Naive thymus-derived CD4-positive, alpha-beta T cell (primary cell): ENCODE data around the gene KRTAP12-3. TPM values are rescaled to one million over a fixed set of nuclear protein-coding genes. Genes with fewer than 3 reads are reported as not detected.
A peak's percentile ranks its signal among the peaks of the same experiment; 100 is the strongest.
"Not testable (repeated sequence)": the region's sequence is repeated elsewhere in the genome, so short reads cannot be mapped to it uniquely, and the experiment has no call there.

Source experiments
- ATAC-seq: fragments of 150-1000 bp; cut with Tn5 transposase; 2 replicates; pipeline ENCODE4 v1.10.0; 2021; ENCODE audit warnings: mild to moderate bottlenecking, moderate library complexity
- CTCF ChIA-PET: fragments of 350-600 bp; sonication (Branson Sonifier 250); formaldehyde crosslinking; loops from one replicate; lab custom pipeline; 2021; ENCODE audit warnings: antibody characterized with exemption; lab: Charles Lee
- POLR2A ChIA-PET: fragments of 350-600 bp; sonication (Branson Sonifier 250); formaldehyde crosslinking; loops from one replicate; lab custom pipeline; 2021; ENCODE audit warnings: antibody characterized with exemption, inconsistent platforms; lab: Charles Lee
- DNase-seq, 9 donors: peaks; one replicate each; pipeline versions ENCODE4 v3.0.0 to v3.0.0-alpha.2; 2020 to 2022; ENCODE audit warnings: mixed read lengths in 1 of 9
- H3K27ac ChIP-seq: one replicate; pipeline ENCODE4 v1.7.0; 2013; ENCODE audit warnings: mild to moderate bottlenecking, low read depth, low read length, moderate library complexity
- H3K27me3 ChIP-seq, 2 donors: one replicate each; pipeline ENCODE4 v1.7.0; 2013; ENCODE audit warnings: low read length in 2 of 2, mild to moderate bottlenecking in 2 of 2, moderate library complexity in 2 of 2; ENCODE audit not compliant: control insufficient read depth in 2 of 2, insufficient read depth in 2 of 2
- H3K36me3 ChIP-seq, 3 experiments: 1 replicate in 2 of 3; 2 replicates in 1 of 3; pipeline ENCODE4 v1.7.0; 2013; ENCODE audit warnings: low read length in 3 of 3, mild to moderate bottlenecking in 3 of 3, moderate library complexity in 1 of 3; ENCODE audit not compliant: insufficient read depth in 3 of 3, control insufficient read depth in 2 of 3
- H3K4me1 ChIP-seq, 2 donors: one replicate each; pipeline ENCODE4 v1.7.0; 2013; ENCODE audit warnings: low read length in 2 of 2, mild to moderate bottlenecking in 2 of 2, moderate library complexity in 1 of 2; ENCODE audit not compliant: control insufficient read depth in 2 of 2, insufficient read depth in 2 of 2
- H3K4me3 ChIP-seq: 2 replicates; pipeline ENCODE4 v1.7.0; 2013; ENCODE audit warnings: mild to moderate bottlenecking, low read length
- H3K9me3 ChIP-seq, 3 experiments: 1 replicate in 2 of 3; 2 replicates in 1 of 3; pipeline ENCODE4 v1.7.0; 2013; ENCODE audit warnings: low read length in 3 of 3; ENCODE audit not compliant: control insufficient read depth in 2 of 3
- H3K27ac Mint-ChIP-seq, 9 donors: one replicate each; pipeline ENCODE4 v1.8.0; 2020 to 2022; ENCODE audit warnings: mixed read lengths in 9 of 9, mild to moderate bottlenecking in 8 of 9, moderate library complexity in 5 of 9, inconsistent platforms in 2 of 9
- H3K27me3 Mint-ChIP-seq, 5 donors: one replicate each; pipeline ENCODE4 v1.8.0; 2021 to 2022; ENCODE audit warnings: mixed read lengths in 5 of 5, mild to moderate bottlenecking in 1 of 5
- H3K36me3 Mint-ChIP-seq, 5 donors: one replicate each; pipeline ENCODE4 v1.8.0; 2020 to 2022; ENCODE audit warnings: mixed read lengths in 5 of 5, mild to moderate bottlenecking in 3 of 5, inconsistent platforms in 1 of 5
- H3K4me1 Mint-ChIP-seq, 7 donors: one replicate each; pipeline ENCODE4 v1.8.0; 2020 to 2022; ENCODE audit warnings: mixed read lengths in 7 of 7, mild to moderate bottlenecking in 3 of 7, inconsistent platforms in 1 of 7
- H3K4me3 Mint-ChIP-seq, 10 donors: one replicate each; pipeline ENCODE4 v1.8.0; 2020 to 2022; ENCODE audit warnings: mild to moderate bottlenecking in 10 of 10, mixed read lengths in 10 of 10, moderate library complexity in 6 of 10, inconsistent platforms in 2 of 10
- H3K9me3 Mint-ChIP-seq, 11 donors: one replicate each; pipeline ENCODE4 v1.8.0; 2020 to 2022; ENCODE audit warnings: mixed read lengths in 11 of 11, mild to moderate bottlenecking in 4 of 11, inconsistent platforms in 1 of 11, moderate library complexity in 1 of 11
- intact Hi-C, 2 donors: fragments of 100-400 bp; cut with micrococcal nuclease; formaldehyde crosslinking; loops; one replicate each; pipeline ENCODE4 v1.15.1; 2023
- polyA plus RNA-seq, 2 donors: library from polyadenylated mRNA; unstranded; fragments of 300-500 nt; fragmentation: Illumina TruSeq; gene quantifications; one replicate each; pipeline ENCODE4 v1.2.3, GENCODE V29; 2021
- total RNA-seq, 6 experiments: library from RNA in 5 of 6; stranded (reverse) in 5 of 6; gene quantifications; 1 replicate in 5 of 6; 2 replicates in 1 of 6; pipeline ENCODE4 v1.2.3 and lab custom pipeline; 2021 to 2026

Gene KRTAP12-3
- total and polyA plus RNA-seq, 7 experiments from 2014 or later: 1.1 TPM; not detected in 6

DNA sequence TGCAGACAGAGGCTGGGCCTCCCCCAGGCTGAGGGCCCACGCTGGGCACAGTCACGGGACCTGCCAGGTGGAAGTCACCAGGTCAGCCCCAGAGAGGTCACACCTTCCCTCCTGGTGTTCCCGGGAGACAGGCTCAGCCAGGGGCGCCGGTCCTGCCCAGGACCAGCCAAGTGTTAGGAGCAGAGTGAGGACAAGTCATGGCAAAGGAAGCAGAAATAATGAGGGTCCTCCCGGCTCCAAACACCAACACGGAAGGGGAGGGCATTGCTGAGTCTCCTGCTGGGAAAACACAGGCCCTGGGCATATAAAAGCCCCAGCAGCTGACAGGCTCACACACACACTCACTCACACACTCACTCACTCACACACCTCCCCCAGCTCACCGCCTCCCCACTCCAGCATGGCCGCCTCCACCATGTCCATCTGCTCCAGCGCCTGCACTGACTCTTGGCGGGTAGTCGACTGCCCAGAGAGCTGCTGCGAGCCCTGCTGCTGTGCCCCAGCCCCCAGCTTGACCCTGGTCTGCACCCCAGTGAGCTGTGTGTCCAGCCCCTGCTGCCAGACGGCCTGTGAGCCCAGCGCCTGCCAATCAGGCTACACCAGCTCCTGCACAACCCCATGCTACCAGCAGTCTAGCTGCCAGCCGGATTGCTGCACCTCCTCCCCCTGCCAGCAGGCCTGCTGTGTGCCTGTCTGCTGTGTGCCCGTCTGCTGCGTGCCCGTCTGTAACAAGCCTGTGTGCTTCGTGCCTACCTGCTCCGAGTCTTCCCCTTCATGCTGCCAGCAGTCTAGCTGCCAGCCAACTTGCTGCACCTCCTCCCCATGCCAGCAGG, 20.5 kb upstream of the KRTAP12-3 start, which contains the start of gene KRTAP10-10:
Gene KRTAP10-10 (plus strand): TSS at position 339 of the 833 bp plus-strand sequence. CDS start 62 bp downstream, at position 401.
- H3K9me3 Mint-ChIP-seq: peaks cover 9 to 40% (median 19%) of the 10 kb centered on the region in 11 donors
- ATAC-seq (no peak), DNase-seq (no peak)
- Histone ChIP-seq H3K36me3 (no peaks in the 10 kb centered on the region), H3K4me1 (no peaks in the 10 kb centered on the region), H3K4me3 (no peak within 1 kb of the TSS), H3K27ac (no peak within 1 kb of the TSS), H3K27me3 (no peaks in the 10 kb centered on the region), H3K9me3 (peaks cover 0 to 13% (median 3%) of the 10 kb centered on the region in 3 experiments)
- ChIA-PET POLR2A (no interaction called here), CTCF (interaction anchor here (1.2 kb wide), 1 partner anchor 9 kb away, joined by 3 read pairs; the partner anchor contains the start of gene KRTAP10-11)
- peaks cover 0 to 28% (median 8%) of the 10 kb centered on the region in 5 donors for H3K27me3 Mint-ChIP-seq
- intact Hi-C loops: no loop called here
- H3K4me3 Mint-ChIP-seq: no peak within 1 kb of the TSS
- peaks cover 0 to 14% (median 9%) of the 10 kb centered on the region in 5 donors for H3K36me3 Mint-ChIP-seq
- H3K4me1 Mint-ChIP-seq: peaks cover 0 to 7% (median 0%) of the 10 kb centered on the region in 7 donors
- H3K27ac Mint-ChIP-seq: peak within 1 kb of the TSS in 2 of 9 donors; percentile 43 to 59

DNA sequence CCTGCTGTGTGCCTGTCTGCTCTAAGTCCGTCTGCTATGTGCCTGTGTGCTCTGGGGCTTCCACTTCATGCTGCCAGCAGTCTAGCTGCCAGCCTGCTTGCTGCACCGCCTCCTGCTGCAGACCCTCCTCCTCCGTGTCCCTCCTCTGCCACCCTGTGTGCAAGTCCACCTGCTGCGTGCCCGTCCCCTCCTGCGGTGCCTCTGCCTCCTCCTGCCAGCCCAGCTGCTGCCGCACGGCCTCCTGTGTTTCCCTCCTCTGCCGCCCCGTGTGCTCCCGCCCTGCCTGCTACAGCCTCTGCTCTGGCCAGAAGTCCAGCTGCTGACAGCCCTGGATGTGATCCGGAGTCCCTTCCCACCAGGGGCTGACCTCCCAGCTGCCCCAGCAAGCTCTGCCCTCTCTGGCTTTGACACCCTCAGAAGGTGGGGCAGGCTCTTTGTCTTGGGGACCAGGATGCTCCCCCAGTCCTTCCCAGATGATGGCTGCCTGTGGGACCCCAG, 19.8 kb upstream of the KRTAP12-3 start:
- H3K9me3 ChIP-seq, H3K4me1 ChIP-seq, H3K4me3 Mint-ChIP-seq, H3K4me3 ChIP-seq, H3K36me3 ChIP-seq, H3K27me3 ChIP-seq, ATAC-seq, H3K27ac ChIP-seq, POLR2A ChIA-PET, DNase-seq, H3K4me1 Mint-ChIP-seq: not testable (repeated sequence)
- intact Hi-C loops: loop anchor here in 1 of 2 donors (2.0 kb wide), 1 partner anchor 47 kb away; no protein-coding TSS in a partner anchor
- H3K27ac Mint-ChIP-seq: peak overlapping the region in 1 of 9 donors; percentile 43
- H3K27me3 Mint-ChIP-seq: peaks cover 0 to 26% (median 8%) of the 10 kb centered on the region in 5 donors
- peaks cover 0 to 14% (median 9%) of the 10 kb centered on the region in 5 donors for H3K36me3 Mint-ChIP-seq
- CTCF ChIA-PET: interaction anchor here (1.2 kb wide), 1 partner anchor 9 kb away, joined by 3 read pairs; the partner anchor contains the start of gene KRTAP10-11
- H3K9me3 Mint-ChIP-seq: peaks cover 10 to 38% (median 15%) of the 10 kb centered on the region in 11 donors

DNA sequence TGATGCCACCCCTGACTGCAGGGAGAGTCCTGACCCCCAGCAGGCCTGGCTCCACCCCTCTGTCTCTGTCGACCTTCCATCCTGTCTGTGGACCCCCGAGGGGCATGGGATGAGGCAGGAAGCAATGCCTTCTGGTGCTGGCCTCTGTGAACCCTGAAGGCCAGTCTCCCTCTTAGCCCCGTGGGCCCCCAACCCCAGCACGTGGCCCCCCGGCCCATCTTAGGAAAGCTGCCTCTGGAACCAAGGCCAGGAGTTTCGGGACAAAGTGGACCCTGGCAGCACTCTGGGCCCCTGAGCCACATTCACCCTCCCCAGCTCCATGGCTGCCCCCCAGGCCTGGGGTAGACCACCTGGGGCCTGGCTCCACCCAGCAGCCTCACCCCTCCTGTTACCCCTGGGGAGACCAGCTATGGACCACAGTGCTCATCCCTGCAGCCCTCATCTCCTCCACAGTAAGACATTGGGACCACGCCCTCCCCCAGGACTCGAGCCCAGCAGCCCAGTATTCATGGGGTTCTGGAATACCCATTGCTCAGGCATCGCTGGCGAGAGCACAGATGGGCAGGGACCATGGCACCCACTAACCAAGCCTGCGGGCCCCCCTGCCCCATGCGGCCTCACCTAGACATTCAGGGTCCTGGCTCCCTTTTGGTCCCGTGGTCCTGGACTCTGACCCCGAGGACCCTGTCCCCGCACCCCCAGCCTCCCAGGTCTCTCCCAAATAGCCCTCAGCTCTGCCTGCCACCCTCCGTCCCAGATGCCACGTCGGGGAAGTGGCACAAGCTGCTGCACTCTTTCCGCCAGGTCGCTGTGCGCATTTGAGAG, 19.0 kb upstream of the KRTAP12-3 start:
- H3K9me3 Mint-ChIP-seq: peaks cover 10 to 37% (median 17%) of the 10 kb centered on the region in 11 donors
- H3K27me3 ChIP-seq, H3K4me1 Mint-ChIP-seq, H3K36me3 ChIP-seq, CTCF ChIA-PET, H3K27ac ChIP-seq, POLR2A ChIA-PET, H3K4me1 ChIP-seq, H3K27ac Mint-ChIP-seq, H3K4me3 ChIP-seq, H3K4me3 Mint-ChIP-seq, ATAC-seq, DNase-seq: not testable (repeated sequence)
- H3K9me3 ChIP-seq: peaks cover 0 to 13% (median 3%) of the 10 kb centered on the region in 3 experiments
- intact Hi-C loops: loop anchor here in 1 of 2 donors (2.0 kb wide), 1 partner anchor 48 kb away; no protein-coding TSS in a partner anchor
- H3K27me3 Mint-ChIP-seq: peaks cover 0 to 20% (median 8%) of the 10 kb centered on the region in 5 donors
- H3K36me3 Mint-ChIP-seq: peaks cover 0 to 15% (median 9%) of the 10 kb centered on the region in 5 donors

GRCh38 chr21:44639331-44639655, 18.4 kb upstream of the KRTAP12-3 start:
- Histone ChIP-seq H3K4me1 (no peaks in the 10 kb centered on the region), H3K4me3 (no peak overlapping the region), H3K9me3 (peaks cover 0 to 18% (median 3%) of the 10 kb centered on the region in 3 experiments), H3K36me3 (no peaks in the 10 kb centered on the region), H3K27ac (no peak overlapping the region), H3K27me3 (no peaks in the 10 kb centered on the region)
- Mint-ChIP-seq H3K27me3 (peaks cover 0 to 14% (median 8%) of the 10 kb centered on the region in 5 donors), H3K36me3 (peaks cover 3 to 19% (median 11%) of the 10 kb centered on the region in 5 donors), H3K4me3 (no peak overlapping the region), H3K27ac (no peak overlapping the region), H3K4me1 (peaks cover 0 to 6% (median 0%) of the 10 kb centered on the region in 7 donors), H3K9me3 (peaks cover 10 to 40% (median 20%) of the 10 kb centered on the region in 11 donors)
- intact Hi-C loops: loop anchor here in 1 of 2 donors (2.0 kb wide), 1 partner anchor 48 kb away; no protein-coding TSS in a partner anchor
- ATAC-seq (no peak), DNase-seq (no peak)
- ChIA-PET POLR2A (no interaction called here), CTCF (no interaction called here)

GRCh38 chr21:44640761-44641160, 17.0 kb upstream of the KRTAP12-3 start:
- ATAC-seq: no peak
- Histone ChIP-seq H3K9me3 (peaks cover 0 to 23% (median 9%) of the 10 kb centered on the region in 3 experiments), H3K4me3 (no peak overlapping the region), H3K4me1 (no peaks in the 10 kb centered on the region), H3K27ac (no peak overlapping the region), H3K27me3 (no peaks in the 10 kb centered on the region), H3K36me3 (no peaks in the 10 kb centered on the region)
- ChIA-PET POLR2A (no interaction called here), CTCF (no interaction called here)
- Mint-ChIP-seq H3K4me3 (no peak overlapping the region), H3K36me3 (peaks cover 10 to 28% (median 15%) of the 10 kb centered on the region in 5 donors), H3K27me3 (peaks cover 0 to 14% (median 8%) of the 10 kb centered on the region in 5 donors), H3K9me3 (peaks cover 10 to 49% (median 31%) of the 10 kb centered on the region in 11 donors), H3K4me1 (peaks cover 0 to 6% (median 1%) of the 10 kb centered on the region in 7 donors), H3K27ac (peak overlapping the region in 1 of 9 donors; percentile 62)
- intact Hi-C loops: no loop called here
- no peak for DNase-seq

DNA sequence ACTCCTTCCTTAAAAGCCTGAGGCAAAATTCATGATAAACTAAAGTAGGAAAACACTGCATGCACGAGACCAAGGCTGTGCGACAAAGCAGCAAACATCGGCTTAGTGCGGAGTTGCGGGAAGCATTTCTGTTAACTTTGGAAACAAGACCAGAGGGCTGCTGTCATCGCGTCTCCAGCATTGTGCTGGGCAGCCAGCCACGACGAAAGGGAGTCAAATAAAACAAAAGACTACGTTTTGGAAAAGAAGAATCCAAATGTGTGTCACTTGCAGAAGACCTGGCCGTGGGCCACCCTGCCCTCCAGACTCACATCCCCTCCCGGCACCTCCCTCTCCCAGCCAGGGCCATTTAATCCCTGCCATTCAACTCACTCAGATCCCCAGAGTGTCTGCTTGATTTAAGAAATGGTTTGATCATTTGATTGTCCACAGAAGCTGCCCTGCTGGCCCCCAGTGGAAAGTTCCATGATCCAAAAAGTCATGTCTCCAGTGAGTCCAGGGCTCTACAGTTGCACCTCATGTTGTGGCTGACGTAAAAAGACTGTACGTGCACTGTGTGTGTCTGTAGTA, 13.9 kb upstream of the KRTAP12-3 start:
- Histone ChIP-seq H3K27me3 (no peaks in the 10 kb centered on the region), H3K36me3 (no peaks in the 10 kb centered on the region), H3K27ac (no peak overlapping the region), H3K4me1 (no peaks in the 10 kb centered on the region), H3K9me3 (peaks cover 0 to 23% (median 9%) of the 10 kb centered on the region in 3 experiments), H3K4me3 (no peak overlapping the region)
- no peak overlapping the region for H3K4me3 Mint-ChIP-seq
- ChIA-PET POLR2A (no interaction called here), CTCF (no interaction called here)
- intact Hi-C loops: no loop called here
- no peak for DNase-seq
- H3K4me1 Mint-ChIP-seq: peaks cover 0 to 10% (median 7%) of the 10 kb centered on the region in 7 donors
- peaks cover 10 to 28% (median 18%) of the 10 kb centered on the region in 5 donors for H3K36me3 Mint-ChIP-seq
- H3K27me3 Mint-ChIP-seq: peaks cover 0 to 14% (median 5%) of the 10 kb centered on the region in 5 donors
- no peak for ATAC-seq
- H3K9me3 Mint-ChIP-seq: peaks cover 10 to 51% (median 31%) of the 10 kb centered on the region in 11 donors
- H3K27ac Mint-ChIP-seq: no peak overlapping the region
